GM18519 (cell line): Measurements from ENCODE around the gene EIF5A.

ENCODE experiments used
- ATAC-seq: cut with Tn5 transposase; IDR thresholded peaks from one replicate; pipeline ENCODE4 v1.9.1; 2021; ENCODE audit warnings: mild to moderate bottlenecking, moderate library complexity; ENCODE audit not compliant: unreplicated experiment, low FRiP score

Gene EIF5A

GRCh38 chr17:7352910-7353635 is 45.6 kb downstream of the EIF5A start:
- ATAC-seq: no peak

- no peak for ATAC-seq
Observed at GRCh38 chr17:7354262-7354843, 46.9 kb downstream of the EIF5A start.

GRCh38 chr17:7355053-7355452 is 47.6 kb downstream of the EIF5A start, which contains the start of gene TMEM95:
TMEM95 (plus strand) TSS chr17:7355156; CDS start chr17:7355205, 49 bp downstream.
- ATAC-seq: no peak

- ATAC-seq: no peak
Observed at GRCh38 chr17:7355573-7355972, 48.1 kb downstream of the EIF5A start.

GRCh38 chr17:7356072-7356549 is 48.7 kb downstream of the EIF5A start:
- no peak for ATAC-seq

- ATAC-seq: no peak
Observed at GRCh38 chr17:7356756-7357155, 49.3 kb downstream of the EIF5A start.

- ATAC-seq: no peak
Observed at GRCh38 chr17:7357381-7357780, 50.0 kb downstream of the EIF5A start.

GRCh38 chr17:7361906-7362305 is 54.5 kb downstream of the EIF5A start:
- ATAC-seq: no peak
